Endometrial microvascular endothelial cells (primary cell): ENCODE data around the gene ZNF407. TPM values are rescaled to one million over a fixed set of nuclear protein-coding genes. Genes with fewer than 3 reads are reported as not detected.

ENCODE experiments used
- in situ Hi-C: cut with HindIII; loops from 2 replicates; pipeline ENCODE4 v1.10.0; 2017; ENCODE audit warnings: low sequenced_read_pairs, low pct_unique_long_range_greater_than_20kb; ENCODE audit errors: inconsistent ontology term
- total RNA-seq: library from RNA; depleted of rRNA; stranded (reverse); fragments of >200 nt; gene quantifications from one replicate; pipeline ENCODE4 v1.2.3, GENCODE V29; 2015; ENCODE audit errors: inconsistent ontology term

ZNF407 gene
- total RNA-seq, 1 donor from 2014 or later = 8.7 TPM

- in situ Hi-C loops = no loop called here
These were observed 235.3 kb downstream of the ZNF407 start for GRCh38 chr18:74832999-74833398.

- in situ Hi-C loops = no loop called here
These were observed 237.0 kb downstream of the ZNF407 start for GRCh38 chr18:74834424-74835309.

- in situ Hi-C loops = no loop called here
These were observed 238.8 kb downstream of the ZNF407 start for GRCh38 chr18:74836296-74837139.

- in situ Hi-C loops = no loop called here
These were observed 243.0 kb downstream of the ZNF407 start for GRCh38 chr18:74840492-74841167.

- in situ Hi-C loops = no loop called here
These were observed 243.6 kb downstream of the ZNF407 start for GRCh38 chr18:74841248-74841647.

- in situ Hi-C loops = no loop called here
These were observed 251.6 kb downstream of the ZNF407 start for GRCh38 chr18:74849301-74849700.

- in situ Hi-C loops = no loop called here
These were observed 258.8 kb downstream of the ZNF407 start for GRCh38 chr18:74856434-74856833.

- in situ Hi-C loops = no loop called here
These were observed 259.3 kb downstream of the ZNF407 start for GRCh38 chr18:74856928-74857327.

- in situ Hi-C loops = no loop called here
These were observed 260.2 kb downstream of the ZNF407 start for GRCh38 chr18:74857901-74858300.

GRCh38 chr18:74861154-74861553 lies 263.5 kb downstream of the ZNF407 start:
- in situ Hi-C loops = no loop called here

- in situ Hi-C loops = no loop called here
These were observed 264.4 kb downstream of the ZNF407 start for GRCh38 chr18:74862094-74862493.

- in situ Hi-C loops = no loop called here
These were observed 268.9 kb downstream of the ZNF407 start for GRCh38 chr18:74866577-74866976.

- in situ Hi-C loops = no loop called here
These were observed 270.8 kb downstream of the ZNF407 start for GRCh38 chr18:74868461-74868860.

- in situ Hi-C loops = no loop called here
These were observed 272.5 kb downstream of the ZNF407 start for GRCh38 chr18:74869904-74870863.

- in situ Hi-C loops = no loop called here
These were observed 273.3 kb downstream of the ZNF407 start for GRCh38 chr18:74870950-74871349.

GRCh38 chr18:74873629-74874028 lies 276.0 kb downstream of the ZNF407 start:
- in situ Hi-C loops = no loop called here

GRCh38 chr18:74874351-74874750 lies 276.7 kb downstream of the ZNF407 start:
- in situ Hi-C loops = no loop called here

- in situ Hi-C loops = no loop called here
These were observed 279.1 kb downstream of the ZNF407 start for GRCh38 chr18:74876630-74877243.
